HG03558 (cell line): ENCODE data around the gene NTN3.

Experiments used
- ATAC-seq: cut with Tn5 transposase; IDR thresholded peaks from one replicate; pipeline ENCODE4 v1.9.1; 2021; ENCODE audit warnings: moderate number of reproducible peaks; ENCODE audit not compliant: unreplicated experiment; ENCODE audit errors: extremely low read depth

NTN3 gene

GRCh38 chr16:2465653-2466415 lies 5.3 kb upstream of the NTN3 start:
- ATAC-seq: no peak

GRCh38 chr16:2466667-2467527 lies 4.2 kb upstream of the NTN3 start:
- no peak for ATAC-seq

- no peak for ATAC-seq
Observed at GRCh38 chr16:2467528-2468232, 3.4 kb upstream of the NTN3 start.

GRCh38 chr16:2468233-2468724 lies 2.8 kb upstream of the NTN3 start:
- no peak for ATAC-seq

GRCh38 chr16:2468725-2469398 lies 2.2 kb upstream of the NTN3 start:
- no peak for ATAC-seq

- no peak for ATAC-seq
Observed at GRCh38 chr16:2469399-2470233, 1.5 kb upstream of the NTN3 start.

- ATAC-seq: no peak
Observed at GRCh38 chr16:2470234-2470601, 879 bp upstream of the NTN3 start.

- no peak for ATAC-seq
Observed at GRCh38 chr16:2470603-2471015, 488 bp upstream of the NTN3 start.

- no peak for ATAC-seq
Observed at GRCh38 chr16:2471653-2472487, 773 bp downstream of the NTN3 start.

GRCh38 chr16:2472488-2472864 lies 1.4 kb downstream of the NTN3 start:
- ATAC-seq: no peak

- ATAC-seq: no peak
Observed at GRCh38 chr16:2472885-2473445, 1.9 kb downstream of the NTN3 start.

- ATAC-seq: no peak
Observed at GRCh38 chr16:2473446-2473926, 2.4 kb downstream of the NTN3 start.

GRCh38 chr16:2473999-2474876 lies 3.1 kb downstream of the NTN3 start:
- no peak for ATAC-seq

- no peak for ATAC-seq
Observed at GRCh38 chr16:2474877-2475412, 3.8 kb downstream of the NTN3 start, which contains the start of gene TBC1D24. TSS of gene TBC1D24 (plus strand) at chr16:2475127. CDS start at chr16:2496149, 21,022 bp downstream.

GRCh38 chr16:2475413-2476344 lies 4.6 kb downstream of the NTN3 start:
- no peak for ATAC-seq

- ATAC-seq: no peak
Observed at GRCh38 chr16:2476345-2476720, 5.2 kb downstream of the NTN3 start.
